Activated B cell treated with CpG ODN at 0.5 μM for 24 hours (primary cell): ENCODE data around the gene ICA1. TPM values are rescaled to one million over a fixed set of nuclear protein-coding genes. Genes with fewer than 3 reads are reported as not detected.
"Not testable (repeated sequence)": the region's sequence is repeated elsewhere in the genome, so short reads cannot be mapped to it uniquely, and the experiment has no call there.

Source experiments
- ATAC-seq: fragments of 200-7000 bp; cut with Tn5 transposase; one replicate; pipeline ENCODE4 v1.10.0; 2021; ENCODE audit warnings: low read depth, mild to moderate bottlenecking, moderate library complexity
- CTCF ChIA-PET: fragments of 350-600 bp; sonication (Branson Sonifier 250); formaldehyde crosslinking; loops from one replicate; lab custom pipeline; 2021; ENCODE audit warnings: antibody characterized with exemption; lab: Charles Lee
- POLR2A ChIA-PET: fragments of 350-600 bp; sonication (Branson Sonifier 250); formaldehyde crosslinking; loops from one replicate; lab custom pipeline; 2021; ENCODE audit warnings: antibody characterized with exemption; lab: Charles Lee
- DNase-seq: peaks from one replicate; pipeline ENCODE4 v3.0.0; 2022
- H3K27ac Mint-ChIP-seq: one replicate; pipeline ENCODE4 v1.8.0; 2020; ENCODE audit warnings: mixed read lengths
- H3K27me3 Mint-ChIP-seq: one replicate; pipeline ENCODE4 v1.8.0; 2021; ENCODE audit warnings: mixed read lengths
- H3K36me3 Mint-ChIP-seq: one replicate; pipeline ENCODE4 v1.8.0; 2021; ENCODE audit warnings: low read depth, mixed read lengths
- H3K4me1 Mint-ChIP-seq: one replicate; pipeline ENCODE4 v1.8.0; 2021; ENCODE audit warnings: mixed read lengths
- H3K4me3 Mint-ChIP-seq: one replicate; pipeline ENCODE4 v1.8.0; 2020; ENCODE audit warnings: mild to moderate bottlenecking, mixed read lengths
- H3K9me3 Mint-ChIP-seq: one replicate; pipeline ENCODE4 v1.8.0; 2020; ENCODE audit warnings: mixed read lengths
- intact Hi-C: fragments of 100-400 bp; cut with micrococcal nuclease; formaldehyde crosslinking; loops from one replicate; pipeline ENCODE4 v1.15.1; 2024
- total RNA-seq: library from RNA; stranded (reverse); gene quantifications from 2 replicates; pipeline ENCODE4 v1.2.3, GENCODE V29; 2022
- TF ChIP-seq, protein P1 (sequence below): fragments of 200-600 bp; IDR thresholded peaks from one replicate; pipeline ENCODE4 v1.8.0; 2022; ENCODE audit warnings: antibody characterized with exemption, mild to moderate bottlenecking

The ICA1 gene
- total RNA-seq, 1 donor from 2014 or later, result not detected

DNA sequence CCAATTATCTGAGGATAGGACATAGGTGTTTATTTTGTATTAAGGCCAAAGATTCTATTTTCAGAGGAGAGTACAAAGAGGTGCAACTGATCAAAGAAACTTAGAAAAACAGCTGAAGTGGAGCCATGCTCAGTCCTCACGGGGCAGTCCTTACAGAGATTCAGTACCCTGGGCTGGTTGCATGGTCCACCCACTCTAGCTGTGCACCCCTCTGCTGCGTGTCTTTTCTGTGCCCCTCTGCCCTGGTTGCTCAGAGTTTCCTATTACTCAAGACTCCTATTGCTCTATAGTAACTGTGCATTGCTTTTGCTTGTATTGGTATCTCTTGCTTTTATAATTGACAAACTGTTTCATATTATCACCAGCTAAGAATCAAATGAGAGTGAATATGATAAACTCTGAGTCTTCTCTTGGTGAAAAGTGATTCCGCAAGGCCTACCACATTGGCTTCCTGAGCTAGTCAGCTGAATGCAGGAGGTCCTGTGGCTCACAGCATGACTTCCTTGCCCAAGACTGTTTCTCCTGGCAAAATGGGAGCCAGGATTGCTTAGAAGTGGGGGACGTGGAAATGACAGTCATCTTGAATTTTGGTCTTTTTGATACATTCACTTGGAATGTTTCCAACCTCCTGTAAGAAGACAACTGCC, 156.4 kb downstream of the ICA1 start:
- TF ChIP-seq, protein P1, sequence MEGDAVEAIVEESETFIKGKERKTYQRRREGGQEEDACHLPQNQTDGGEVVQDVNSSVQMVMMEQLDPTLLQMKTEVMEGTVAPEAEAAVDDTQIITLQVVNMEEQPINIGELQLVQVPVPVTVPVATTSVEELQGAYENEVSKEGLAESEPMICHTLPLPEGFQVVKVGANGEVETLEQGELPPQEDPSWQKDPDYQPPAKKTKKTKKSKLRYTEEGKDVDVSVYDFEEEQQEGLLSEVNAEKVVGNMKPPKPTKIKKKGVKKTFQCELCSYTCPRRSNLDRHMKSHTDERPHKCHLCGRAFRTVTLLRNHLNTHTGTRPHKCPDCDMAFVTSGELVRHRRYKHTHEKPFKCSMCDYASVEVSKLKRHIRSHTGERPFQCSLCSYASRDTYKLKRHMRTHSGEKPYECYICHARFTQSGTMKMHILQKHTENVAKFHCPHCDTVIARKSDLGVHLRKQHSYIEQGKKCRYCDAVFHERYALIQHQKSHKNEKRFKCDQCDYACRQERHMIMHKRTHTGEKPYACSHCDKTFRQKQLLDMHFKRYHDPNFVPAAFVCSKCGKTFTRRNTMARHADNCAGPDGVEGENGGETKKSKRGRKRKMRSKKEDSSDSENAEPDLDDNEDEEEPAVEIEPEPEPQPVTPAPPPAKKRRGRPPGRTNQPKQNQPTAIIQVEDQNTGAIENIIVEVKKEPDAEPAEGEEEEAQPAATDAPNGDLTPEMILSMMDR, result no peak
- no peak for ATAC-seq
- POLR2A ChIA-PET, result no interaction called here

DNA sequence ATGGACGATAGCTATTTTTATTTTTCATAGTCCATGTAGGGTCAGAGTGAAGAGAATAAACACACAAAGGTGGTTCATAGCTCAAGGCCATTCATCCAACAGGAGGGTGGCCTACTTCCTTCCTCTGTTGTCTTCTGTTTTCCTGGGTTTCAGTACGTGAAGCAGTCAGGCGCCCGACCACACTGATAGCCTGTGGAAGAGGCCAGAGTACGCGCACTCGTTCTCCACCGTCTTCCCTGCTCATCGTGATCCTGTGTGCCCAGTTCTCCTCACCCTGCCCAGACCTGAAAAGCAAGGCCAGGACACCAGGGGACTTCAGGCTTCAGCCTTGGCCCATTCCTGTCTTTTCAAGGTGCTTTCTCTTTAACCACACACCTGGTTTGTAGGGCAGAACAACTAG, 158.7 kb downstream of the ICA1 start:
- ATAC-seq, result no peak
- H3K9me3 Mint-ChIP-seq, result peaks cover 16% of the 10 kb centered on the region
- H3K4me1 Mint-ChIP-seq, result no peaks in the 10 kb centered on the region
- H3K36me3 Mint-ChIP-seq, result no peaks in the 10 kb centered on the region
- H3K4me3 Mint-ChIP-seq, result no peak overlapping the region
- H3K27me3 Mint-ChIP-seq, result no peaks in the 10 kb centered on the region
- intact Hi-C loops, result no loop called here
- ChIA-PET POLR2A (no interaction called here), CTCF (no interaction called here)
- no peak for DNase-seq
- TF ChIP-seq, protein P1, result no peak
- H3K27ac Mint-ChIP-seq, result no peak overlapping the region

More for the DNA sequence above, 156.4 kb downstream of the ICA1 start:
- Mint-ChIP-seq H3K9me3 (peaks cover 11% of the 10 kb centered on the region), H3K36me3 (no peaks in the 10 kb centered on the region), H3K4me3 (no peak overlapping the region), H3K4me1 (no peaks in the 10 kb centered on the region), H3K27me3 (no peaks in the 10 kb centered on the region), H3K27ac (no peak overlapping the region)
- DNase-seq, result no peak
- intact Hi-C loops, result no loop called here
- CTCF ChIA-PET, result no interaction called here

DNA sequence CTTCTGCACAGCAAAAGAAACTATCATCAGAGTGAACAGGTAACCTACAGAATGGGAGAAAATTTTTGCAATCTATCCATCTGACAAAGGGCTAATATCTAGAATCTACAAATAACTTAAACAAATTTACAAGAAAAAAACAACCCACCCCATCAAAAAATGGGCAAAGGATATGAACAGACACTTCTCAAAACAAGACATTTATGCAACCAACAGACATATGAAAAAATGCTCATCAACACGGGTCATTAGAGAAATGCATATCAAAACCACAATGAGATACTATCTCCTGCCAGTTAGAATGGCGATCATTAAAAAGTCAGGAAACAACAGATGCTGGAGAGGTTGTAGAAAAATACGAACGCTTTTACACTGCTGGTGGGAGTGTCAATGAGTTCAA, 160.7 kb downstream of the ICA1 start:
- POLR2A ChIA-PET, ATAC-seq, H3K4me1 Mint-ChIP-seq, intact Hi-C loops, H3K4me3 Mint-ChIP-seq, H3K36me3 Mint-ChIP-seq, DNase-seq, CTCF ChIA-PET, H3K27me3 Mint-ChIP-seq, H3K27ac Mint-ChIP-seq: not testable (repeated sequence)
- peaks cover 16% of the 10 kb centered on the region for H3K9me3 Mint-ChIP-seq

DNA sequence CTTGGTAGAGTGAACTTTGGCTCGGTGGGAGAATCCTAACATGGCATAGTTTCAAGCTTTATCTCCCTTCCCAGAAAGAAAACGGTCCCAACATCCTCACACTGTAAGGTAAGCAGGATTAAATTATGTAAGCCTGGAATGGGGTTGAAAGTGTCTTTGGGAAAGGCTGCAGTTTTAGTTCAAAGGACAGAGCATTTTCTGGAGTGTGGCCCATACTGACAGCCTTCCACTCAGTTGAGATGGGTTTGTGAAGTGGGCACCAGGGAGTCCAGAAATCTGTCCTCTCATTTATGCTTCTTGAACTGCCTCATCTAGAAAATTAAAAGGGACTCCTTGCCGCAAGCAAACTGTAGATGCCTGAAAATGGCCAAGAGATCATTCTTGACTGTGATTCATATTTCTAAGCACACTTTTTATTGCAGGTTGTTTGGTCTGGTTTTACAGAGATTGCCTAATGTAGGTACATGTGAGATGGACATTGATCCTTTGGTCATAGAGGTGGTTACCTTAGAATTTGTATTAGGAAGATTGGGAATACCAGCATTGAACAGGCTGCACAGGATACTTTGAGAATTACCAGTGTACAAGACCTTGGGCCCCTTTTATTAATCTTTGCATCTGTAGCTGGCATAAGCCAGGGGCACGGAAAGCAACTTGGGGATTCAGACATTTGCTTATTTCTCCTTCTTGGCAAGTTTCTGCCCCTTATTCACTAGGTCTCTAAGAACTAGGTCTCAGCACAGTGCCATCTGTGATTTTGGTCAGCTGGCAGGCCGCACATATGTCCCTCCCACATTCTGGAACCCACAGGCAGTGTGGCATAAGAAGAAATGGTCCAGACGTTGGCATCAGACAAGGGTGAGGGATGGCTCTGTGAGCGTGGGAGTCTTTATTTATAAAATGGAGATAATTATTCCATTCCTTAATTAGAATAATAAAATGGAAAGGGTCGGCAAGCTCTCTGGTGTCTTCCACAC, 167.5 kb downstream of the ICA1 start:
- H3K4me1 Mint-ChIP-seq, result no peaks in the 10 kb centered on the region
- peaks cover 2% of the 10 kb centered on the region for H3K9me3 Mint-ChIP-seq
- intact Hi-C loops, result no loop called here
- no peak overlapping the region for H3K4me3 Mint-ChIP-seq
- CTCF ChIA-PET, result no interaction called here
- ATAC-seq, result no peak
- TF ChIP-seq, protein P1, result no peak
- H3K36me3 Mint-ChIP-seq, result peaks cover 6% of the 10 kb centered on the region
- DNase-seq, result no peak
- no peak overlapping the region for H3K27ac Mint-ChIP-seq
- H3K27me3 Mint-ChIP-seq, result no peaks in the 10 kb centered on the region
- POLR2A ChIA-PET, result no interaction called here

DNA sequence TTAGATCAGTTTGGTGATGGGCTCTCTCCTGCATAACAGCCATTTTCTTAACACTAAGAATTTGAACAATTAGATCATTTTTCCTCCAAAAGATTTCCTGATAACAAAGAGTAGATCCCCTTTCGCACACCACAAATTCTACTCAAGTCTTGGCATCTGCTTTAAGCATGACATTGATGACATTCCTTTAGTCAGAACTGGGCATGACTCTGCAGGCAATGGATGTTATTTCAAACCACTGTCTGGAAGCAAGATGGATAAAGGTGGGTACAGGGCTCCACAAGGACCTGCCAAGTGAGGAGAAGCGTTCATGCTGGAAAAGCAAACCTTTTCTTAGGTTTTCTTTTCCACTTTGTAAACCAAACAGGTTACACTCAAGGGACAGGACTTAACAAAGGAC, 169.8 kb downstream of the ICA1 start:
- peaks cover 19% of the 10 kb centered on the region for H3K36me3 Mint-ChIP-seq
- no peak for ATAC-seq

More for the DNA sequence above, 169.8 kb downstream of the ICA1 start:
- intact Hi-C loops, result no loop called here
- DNase-seq, result no peak
- Mint-ChIP-seq H3K27ac (no peak overlapping the region), H3K27me3 (no peaks in the 10 kb centered on the region), H3K9me3 (no peaks in the 10 kb centered on the region), H3K4me1 (no peaks in the 10 kb centered on the region), H3K4me3 (no peak overlapping the region)
- TF ChIP-seq, protein P1, result no peak
- CTCF ChIA-PET, result interaction anchor here (1.3 kb wide), 1 partner anchor 204 kb away, joined by 3 read pairs; no protein-coding TSS in a partner anchor
- POLR2A ChIA-PET, result no interaction called here
